PC-9 (cell line): ENCODE measurements around the gene ZNF629. TPM values are rescaled to one million over a fixed set of nuclear protein-coding genes. Genes with fewer than 3 reads are reported as not detected.

Experiments used
- BruUV-seq: library from RNA; stranded (reverse); fragments of 400-500 nt; replicated peaks from 2 replicates; lab custom pipeline; 2021; lab: Mats Ljungman, UMichigan
- CTCF ChIA-PET: fragments of 300-600 bp; sonication (Branson Sonifier 250); formaldehyde crosslinking; loops from one replicate; lab custom pipeline; 2022; ENCODE audit warnings: antibody characterized with exemption; lab: Charles Lee
- POLR2A ChIA-PET: fragments of 300-600 bp; sonication (Branson Sonifier 250); formaldehyde crosslinking; loops from one replicate; lab custom pipeline; 2022; ENCODE audit warnings: antibody characterized with exemption; ENCODE audit not compliant: unreplicated experiment; lab: Charles Lee
- DNase-seq, 2 experiments: peaks; one replicate each; pipeline versions ENCODE4 v3.0.0 to v3.0.0-alpha.2; 2015 to 2022; ENCODE audit warnings: mixed read lengths in 1 of 2
- H2AFZ ChIP-seq: fragments of 200-600 bp; sonication (generic); 2 replicates; pipeline ENCODE4 v1.8.1; 2017; ENCODE audit warnings: antibody characterized with exemption
- H3F3A ChIP-seq: fragments of 200-600 bp; sonication (generic); 2 replicates; pipeline ENCODE4 v1.8.1; 2017; ENCODE audit warnings: antibody characterized with exemption, mild to moderate bottlenecking, low read depth; ENCODE audit not compliant: insufficient read depth
- H3K27ac ChIP-seq: fragments of 200-600 bp; sonication (generic); 2 replicates; pipeline ENCODE4 v1.6.1; 2016; ENCODE audit warnings: mixed run types
- H3K27me3 ChIP-seq: fragments of 200-600 bp; sonication (generic); 2 replicates; pipeline ENCODE4 v1.6.1; 2016; ENCODE audit warnings: low read depth, mixed run types; ENCODE audit not compliant: insufficient read depth
- H3K36me3 ChIP-seq: fragments of 200-600 bp; sonication (generic); 2 replicates; pipeline ENCODE4 v1.6.1; 2016; ENCODE audit warnings: low read depth, mixed run types
- H3K4me1 ChIP-seq: fragments of 200-600 bp; sonication (generic); replicated peaks from 2 replicates; pipeline ENCODE4 v1.6.1; 2016; ENCODE audit warnings: mixed run types; ENCODE audit not compliant: insufficient read depth
- H3K4me2 ChIP-seq: fragments of 200-600 bp; sonication (generic); 2 replicates; pipeline ENCODE4 v1.6.1; 2017; ENCODE audit warnings: mixed run types
- H3K4me3 ChIP-seq: fragments of 200-600 bp; sonication (generic); 2 replicates; pipeline ENCODE4 v1.6.1; 2016; ENCODE audit warnings: mixed run types
- H3K79me2 ChIP-seq: fragments of 200-600 bp; sonication (generic); 2 replicates; pipeline ENCODE4 v1.6.1; 2017; ENCODE audit warnings: low read depth, mixed run types
- H3K9me2 ChIP-seq: fragments of 200-600 bp; sonication (generic); 2 replicates; pipeline ENCODE4 v1.8.1; 2017; ENCODE audit warnings: mild to moderate bottlenecking; ENCODE audit not compliant: insufficient read depth
- H3K9me3 ChIP-seq: fragments of 200-600 bp; sonication (generic); 2 replicates; pipeline ENCODE4 v1.8.1; 2016; ENCODE audit warnings: low read depth; ENCODE audit not compliant: insufficient read depth
- H4K20me1 ChIP-seq: fragments of 200-600 bp; sonication (generic); 2 replicates; pipeline ENCODE4 v1.8.1; 2017; ENCODE audit not compliant: insufficient read depth
- EZH2 ChIP-seq: fragments of 200-600 bp; sonication (generic); IDR thresholded peaks from 2 replicates; pipeline ENCODE4 v1.8.0; 2017; ENCODE audit warnings: antibody characterized with exemption, low read depth
- intact Hi-C: fragments of 100-400 bp; cut with micrococcal nuclease; formaldehyde crosslinking; loops from one replicate; pipeline ENCODE4 v1.10.0; 2022; ENCODE audit not compliant: unreplicated experiment
- total RNA-seq: library from RNA; stranded (reverse); gene quantifications from 2 replicates; pipeline ENCODE4 v1.2.3, GENCODE V29; 2021
- TF ChIP-seq, protein P1 (sequence below): fragments of 200-600 bp; sonication (generic); conservative IDR thresholded peaks from 2 replicates; pipeline ENCODE4 v1.6.1; 2017; ENCODE audit warnings: mixed run types, antibody characterized with exemption, mild to moderate bottlenecking, moderate library complexity

The ZNF629 gene
- total RNA-seq, 1 experiment from 2014 or later = 25.6 TPM

DNA sequence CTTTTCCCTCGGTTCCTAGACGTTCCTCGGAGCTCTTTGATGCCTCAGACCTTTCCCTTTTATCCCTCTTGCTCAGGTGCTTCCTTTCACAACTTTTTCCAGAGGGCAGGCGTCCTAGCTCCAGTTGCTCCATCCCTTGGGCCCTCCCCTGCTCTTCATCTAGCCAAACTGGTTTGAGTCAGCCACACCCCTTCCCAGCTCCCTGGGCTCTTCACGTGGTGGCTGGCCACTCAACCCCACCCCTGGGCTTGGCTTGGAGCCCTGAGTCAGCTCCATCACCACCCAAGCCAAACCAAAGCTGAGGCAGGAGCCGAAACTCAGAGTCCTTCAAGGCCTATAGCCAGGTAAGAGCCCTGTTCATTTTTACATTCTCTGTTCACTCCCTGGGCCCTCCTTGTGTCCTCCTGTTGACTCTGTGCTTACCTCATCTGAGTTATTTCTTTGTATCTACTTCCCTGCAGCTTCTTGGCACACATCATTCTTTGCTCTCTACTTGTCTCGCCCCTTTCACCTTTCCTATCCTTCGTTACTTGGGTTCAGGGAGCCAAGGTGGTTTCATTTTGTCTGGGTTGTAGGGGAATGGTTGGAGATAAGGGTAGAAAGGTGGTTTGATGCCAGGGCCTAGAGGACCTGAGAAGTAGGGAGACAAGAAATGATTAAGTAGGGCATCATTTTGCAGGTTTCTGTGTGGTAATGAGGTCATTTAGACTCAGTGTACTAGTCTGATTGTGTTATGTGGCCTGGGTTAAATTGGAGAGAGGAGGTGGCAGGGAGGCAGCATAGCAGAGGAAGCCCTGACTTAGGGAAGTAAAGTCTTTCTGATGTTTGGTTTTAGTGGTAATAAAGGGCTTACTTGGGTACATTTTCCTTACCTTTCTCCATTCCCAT, 46.4 kb downstream of the ZNF629 start:
- H4K20me1 ChIP-seq = 0 out of 2 replicates have a peak, but pooled peaks cover 25% of the 10 kb centered on the region
- no peaks in the 10 kb centered on the region for H3K27me3 ChIP-seq
- H3K9me3 ChIP-seq = no peaks in the 10 kb centered on the region
- H2AFZ ChIP-seq = no peak overlapping the region
- H3K4me3 ChIP-seq = peak overlapping the region; percentile 68
- intact Hi-C loops = loop anchor here (1.0 to 5.0 kb wide), 8 partner anchors 22 to 182 kb away; partner anchors contain the start of genes BCL7C, CFAP119, FBRS and RNF40
- H3K36me3 ChIP-seq = peaks cover 41% of the 10 kb centered on the region
- POLR2A ChIA-PET = interaction anchor here (0.5 to 0.9 kb wide), 12 partner anchors 7 to 399 kb away, joined by 3 to 23 read pairs (median 4); partner anchors contain the start of genes PHKG2 and ZNF629
- CTCF ChIA-PET = no interaction called here
- peak overlapping the region; percentile 96 for H3K27ac ChIP-seq
- peak overlapping the region; percentile 99 for H3K4me2 ChIP-seq
- DNase-seq = peak; percentile 98
- peaks cover 33% of the 10 kb centered on the region for H3K4me1 ChIP-seq
- TSS peak; percentile 98 for BruUV-seq
- H3K9me2 ChIP-seq = no peaks in the 10 kb centered on the region
- H3K79me2 ChIP-seq = peaks cover 26% of the 10 kb centered on the region
- TF ChIP-seq, protein P1, sequence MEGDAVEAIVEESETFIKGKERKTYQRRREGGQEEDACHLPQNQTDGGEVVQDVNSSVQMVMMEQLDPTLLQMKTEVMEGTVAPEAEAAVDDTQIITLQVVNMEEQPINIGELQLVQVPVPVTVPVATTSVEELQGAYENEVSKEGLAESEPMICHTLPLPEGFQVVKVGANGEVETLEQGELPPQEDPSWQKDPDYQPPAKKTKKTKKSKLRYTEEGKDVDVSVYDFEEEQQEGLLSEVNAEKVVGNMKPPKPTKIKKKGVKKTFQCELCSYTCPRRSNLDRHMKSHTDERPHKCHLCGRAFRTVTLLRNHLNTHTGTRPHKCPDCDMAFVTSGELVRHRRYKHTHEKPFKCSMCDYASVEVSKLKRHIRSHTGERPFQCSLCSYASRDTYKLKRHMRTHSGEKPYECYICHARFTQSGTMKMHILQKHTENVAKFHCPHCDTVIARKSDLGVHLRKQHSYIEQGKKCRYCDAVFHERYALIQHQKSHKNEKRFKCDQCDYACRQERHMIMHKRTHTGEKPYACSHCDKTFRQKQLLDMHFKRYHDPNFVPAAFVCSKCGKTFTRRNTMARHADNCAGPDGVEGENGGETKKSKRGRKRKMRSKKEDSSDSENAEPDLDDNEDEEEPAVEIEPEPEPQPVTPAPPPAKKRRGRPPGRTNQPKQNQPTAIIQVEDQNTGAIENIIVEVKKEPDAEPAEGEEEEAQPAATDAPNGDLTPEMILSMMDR = 0 out of 2 replicates have a peak, but pooled peaks have one; percentile 17
- no peak for TF ChIP-seq EZH2
- peaks cover 87% of the 10 kb centered on the region for H3F3A ChIP-seq

DNA sequence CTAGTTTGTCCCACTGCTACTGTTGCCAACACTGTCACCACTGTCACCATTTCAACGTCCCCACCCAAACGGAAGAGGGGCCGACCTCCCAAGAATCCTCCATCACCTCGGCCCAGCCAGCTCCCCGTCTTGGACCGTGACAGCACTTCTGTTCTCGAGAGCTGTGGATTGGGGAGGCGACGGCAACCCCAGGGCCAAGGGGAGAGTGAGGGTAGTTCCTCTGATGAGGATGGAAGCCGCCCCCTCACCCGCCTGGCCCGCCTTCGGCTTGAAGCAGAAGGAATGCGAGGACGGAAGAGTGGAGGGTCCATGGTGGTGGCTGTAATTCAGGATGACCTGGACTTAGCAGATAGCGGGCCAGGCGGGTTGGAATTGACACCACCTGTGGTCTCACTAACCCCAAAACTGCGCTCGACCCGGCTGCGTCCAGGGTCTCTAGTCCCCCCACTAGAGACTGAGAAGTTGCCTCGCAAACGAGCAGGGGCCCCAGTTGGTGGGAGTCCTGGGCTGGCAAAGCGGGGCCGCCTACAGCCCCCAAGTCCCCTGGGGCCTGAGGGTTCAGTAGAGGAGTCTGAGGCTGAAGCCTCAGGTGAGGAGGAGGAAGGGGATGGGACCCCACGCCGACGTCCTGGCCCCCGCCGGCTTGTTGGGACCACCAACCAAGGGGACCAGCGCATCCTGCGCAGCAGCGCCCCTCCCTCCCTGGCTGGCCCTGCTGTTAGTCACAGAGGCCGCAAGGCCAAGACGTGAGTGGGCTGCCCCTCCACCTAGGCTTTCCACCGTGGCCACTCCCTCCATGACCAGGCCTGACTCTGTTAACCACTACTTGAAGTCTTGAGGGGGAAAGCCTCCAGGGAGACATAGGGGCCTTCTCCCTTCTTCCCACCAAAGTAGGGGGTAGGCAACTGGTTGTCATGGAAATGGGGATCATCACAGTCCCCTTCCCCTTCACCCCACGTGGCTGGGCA, 47.7 kb downstream of the ZNF629 start:
- ChIA-PET POLR2A (interaction anchor here (0.6 to 0.8 kb wide), 4 partner anchors 9 to 130 kb away, joined by 3 to 4 read pairs (median 4); partner anchors contain the start of genes PHKG2 and ZNF629), CTCF (no interaction called here)
- 0 out of 2 replicates have a peak, but pooled peaks cover 25% of the 10 kb centered on the region for H4K20me1 ChIP-seq
- H3K27ac ChIP-seq = peak overlapping the region; percentile 96
- H3K36me3 ChIP-seq = peaks cover 28% of the 10 kb centered on the region
- no peaks in the 10 kb centered on the region for H3K9me3 ChIP-seq
- H3K4me2 ChIP-seq = peak overlapping the region; percentile 99
- no TSS peak for BruUV-seq
- intact Hi-C loops = no loop called here
- H2AFZ ChIP-seq = no peak overlapping the region
- no peaks in the 10 kb centered on the region for H3K27me3 ChIP-seq
- peak overlapping the region; percentile 27; the same call in 1 of the 2 replicates for H3K4me3 ChIP-seq
- TF ChIP-seq, protein P1 = no peak
- TF ChIP-seq EZH2 = no peak
- H3K79me2 ChIP-seq = peaks cover 26% of the 10 kb centered on the region
- no peaks in the 10 kb centered on the region for H3K9me2 ChIP-seq
- peaks cover 33% of the 10 kb centered on the region for H3K4me1 ChIP-seq
- no peak for DNase-seq
- H3F3A ChIP-seq = peaks cover 77% of the 10 kb centered on the region
